Stomach (tissue), 9 donors: ENCODE results near the gene DRGX. TPM values are rescaled to one million over a fixed set of nuclear protein-coding genes. Genes with fewer than 3 reads are reported as not detected.

ENCODE experiments used
- DNase-seq, 2 donors: peaks; one replicate each; pipeline versions ENCODE4 v3.0.0 to v3.0.0-alpha.2; 2013 to 2019
- H3K27ac ChIP-seq, 5 donors: fragments of 200-600 bp in 4 of 5; sonication (generic) in 4 of 5; one replicate each; pipeline ENCODE4 v1.5.1; 2013 to 2019; ENCODE audit warnings: mild to moderate bottlenecking in 1 of 5, moderate library complexity in 1 of 5
- H3K27me3 ChIP-seq, 3 donors: fragments of 200-600 bp; sonication (generic); one replicate each; pipeline ENCODE4 v1.5.1; 2017 to 2019; ENCODE audit warnings: mixed run types in 1 of 3
- H3K36me3 ChIP-seq, 4 donors: fragments of 200-600 bp; sonication (generic); 1 replicate in 3 of 4; 2 replicates in 1 of 4; pipeline ENCODE4 v1.5.1; 2016 to 2019
- H3K4me1 ChIP-seq, 4 donors: fragments of 200-600 bp; sonication (generic); one replicate each; pipeline ENCODE4 v1.5.1; 2016 to 2019
- H3K4me3 ChIP-seq, 4 donors: fragments of 200-600 bp; sonication (generic) in 3 of 4; one replicate each; pipeline ENCODE4 v1.5.1; 2016 to 2019; ENCODE audit warnings: mild to moderate bottlenecking in 1 of 4
- H3K9me3 ChIP-seq, 4 donors: fragments of 200-600 bp; sonication (generic); one replicate each; pipeline ENCODE4 v1.5.1; 2016 to 2019
- CTCF ChIP-seq, 7 experiments: fragments of 450-650 bp in 4 of 7; fragments of 200-600 bp in 3 of 7; sonication (generic) in 3 of 7; IDR thresholded peaks; one replicate each; pipeline ENCODE4 v1.5.1; 2016 to 2019; ENCODE audit warnings: antibody characterized with exemption in 7 of 7, control low read depth in 2 of 7, mild to moderate bottlenecking in 1 of 7
- EP300 ChIP-seq: sonication (generic); formaldehyde crosslinking; IDR thresholded peaks from one replicate; pipeline ENCODE4 v1.6.1; 2017; ENCODE audit warnings: antibody characterized with exemption
- POLR2A ChIP-seq, 4 donors: fragments of 450-650 bp; IDR thresholded peaks; one replicate each; pipeline ENCODE4 v1.6.1; 2016; ENCODE audit warnings: antibody characterized with exemption in 4 of 4, control low read depth in 2 of 4, mild to moderate bottlenecking in 1 of 4, moderate library complexity in 1 of 4
- POLR2AphosphoS5 ChIP-seq, 3 donors: sonication (generic); formaldehyde crosslinking; IDR thresholded peaks; one replicate each; pipeline ENCODE4 v1.6.1; 2016; ENCODE audit warnings: antibody characterized with exemption in 3 of 3
- WGBS, 5 donors: extraction: QIAGEN DNeasy Blood & Tissue Kit in 3 of 5; methylation state at CpG; one replicate each; pipeline versions ENCODE4 v1.1.5 to v1.1.7; 2013 to 2018; 5-methylcytosine and 5-hydroxymethylcytosine counted together
- intact Hi-C: fragments of 100-400 bp; cut with DNase I; formaldehyde crosslinking; loops from one replicate; pipeline ENCODE4 v1.15.1; 2023; ENCODE audit warnings: low total_unique reads
- polyA plus RNA-seq, 3 donors: library from polyadenylated mRNA; stranded (reverse); fragments of 200-250 nt; gene quantifications; one replicate each; pipeline ENCODE4 v1.2.3, GENCODE V29; 2013
- total RNA-seq, 5 donors: library from RNA; depleted of rRNA; stranded (reverse); fragments of >200 nt; gene quantifications; one replicate each; pipeline versions ENCODE4 v1.1.0 to v1.2.3, GENCODE V29; 2014 to 2016
- donor health status: healthy with polysubstance abuse.
- donor health status: Bipolar disorder and iron deficiency.
- donor health status: healthy.

Gene DRGX
- total and polyA plus RNA-seq, 8 donors, result not detected

- Histone ChIP-seq H3K36me3 (no peaks in the 10 kb centered on the region), H3K27me3 (peaks cover 0 to 88% (median 21%) of the 10 kb centered on the region in 3 donors), H3K9me3 (no peaks in the 10 kb centered on the region), H3K4me1 (no peaks in the 10 kb centered on the region), H3K4me3 (no peak overlapping the region), H3K27ac (no peak overlapping the region)
- WGBS, 5 donors, result 89 to 92% (median 91%) methylated on average over 15 of the region's 15 CpGs
- intact Hi-C loops, result no loop called here
- TF ChIP-seq POLR2A (IDR thresholded peaks at IDR 0.05) (no peak), EP300 (no peak), POLR2AphosphoS5 (IDR thresholded peaks at IDR 0.05) (no peak), CTCF (IDR thresholded peaks at IDR 0.05) (no peak)
- no peak for DNase-seq
Observed at GRCh38 chr10:49389361-49389933, 6.4 kb downstream of the DRGX start.

- Histone ChIP-seq H3K4me3 (no peak overlapping the region), H3K9me3 (no peaks in the 10 kb centered on the region)
- intact Hi-C loops, result no loop called here
Observed at GRCh38 chr10:49388161-49388560, 7.7 kb downstream of the DRGX start.

GRCh38 chr10:49387071-49387470, 8.8 kb downstream of the DRGX start:
- intact Hi-C loops, result no loop called here
- no peak overlapping the region for H3K27ac ChIP-seq
- WGBS, 5 donors, result 75 to 91% (median 84%) methylated on average over 8 of the region's 8 CpGs

More at GRCh38 chr10:49388161-49388560, 7.7 kb downstream of the DRGX start:
- no peaks in the 10 kb centered on the region for H3K36me3 ChIP-seq
- H3K27me3 ChIP-seq, result peaks cover 0 to 88% (median 11%) of the 10 kb centered on the region in 3 donors
- no peak for DNase-seq
- TF ChIP-seq CTCF (IDR thresholded peaks at IDR 0.05), result no peak
- TF ChIP-seq EP300, result no peak
- no peak for TF ChIP-seq POLR2AphosphoS5 (IDR thresholded peaks at IDR 0.05)
- TF ChIP-seq POLR2A (IDR thresholded peaks at IDR 0.05), result no peak
- H3K27ac ChIP-seq, result no peak overlapping the region
- H3K4me1 ChIP-seq, result no peaks in the 10 kb centered on the region

More at GRCh38 chr10:49387071-49387470, 8.8 kb downstream of the DRGX start:
- Histone ChIP-seq H3K36me3 (no peaks in the 10 kb centered on the region), H3K4me3 (no peak overlapping the region), H3K4me1 (no peaks in the 10 kb centered on the region), H3K9me3 (no peaks in the 10 kb centered on the region), H3K27me3 (peaks cover 0 to 85% (median 8%) of the 10 kb centered on the region in 3 donors)
- TF ChIP-seq EP300 (no peak), CTCF (IDR thresholded peaks at IDR 0.05) (no peak), POLR2A (IDR thresholded peaks at IDR 0.05) (no peak), POLR2AphosphoS5 (IDR thresholded peaks at IDR 0.05) (no peak)
- no peak for DNase-seq
